ENCODE results near the gene BAG1. TPM values are rescaled to one million over a fixed set of nuclear protein-coding genes. Genes with fewer than 3 reads are reported as not detected.

Gene BAG1
- total RNA-seq, result 20.5 and 21.8 TPM in 2 replicates

GRCh38 chr9:33264473-33265177, at the start of gene BAG1, which contains the start of gene CHMP5:
TSS of gene BAG1 (minus strand) at chr9:33264708.
TSS of gene CHMP5 (plus strand) at chr9:33265049. CDS start at chr9:33265079, 30 bp downstream.

GRCh38 chr9:33290247-33291030, 25.9 kb upstream of the BAG1 start, which contains the start of gene NFX1:
TSS of gene NFX1 (plus strand) at chr9:33290516. CDS start at chr9:33290573, 57 bp downstream.

GRCh38 chr9:33239921-33240320, 24.6 kb downstream of the BAG1 start, which contains the start of gene SPINK4:
TSS of gene SPINK4 (plus strand) at chr9:33240167. CDS start at chr9:33240209, 42 bp downstream.

Other genes starting within 250 kb of the BAG1 start
- gene DNAJA1, start 239.4 kb downstream of the BAG1 start, total RNA-seq, result 106 and 129 TPM in 2 replicates
- 35.0 and 38.3 TPM in 2 replicates for gene SMU1, start 188.0 kb downstream of the BAG1 start, total RNA-seq
- gene B4GALT1, start 97.4 kb downstream of the BAG1 start, total RNA-seq, result 16.0 and 30.0 TPM in 2 replicates
- gene SPINK4, start 24.5 kb downstream of the BAG1 start, total RNA-seq, result not detected in 2 replicates
- 119 and 130 TPM in 2 replicates for gene CHMP5, start 341 bp upstream of the BAG1 start, total RNA-seq
- gene NFX1, start 25.8 kb upstream of the BAG1 start, total RNA-seq, result 23.9 and 25.2 TPM in 2 replicates
- under 0.01 TPM in 1 of 2 replicates, not detected in the other for gene AQP7, start 137.9 kb upstream of the BAG1 start, total RNA-seq
- 0.89 and 1.00 TPM in 2 replicates for gene AQP3, start 182.9 kb upstream of the BAG1 start, total RNA-seq
- gene NOL6, start 209.2 kb upstream of the BAG1 start, total RNA-seq, result 25.2 and 29.1 TPM in 2 replicates